ENCODE measurements around the gene RGMB. TPM values are rescaled to one million over a fixed set of nuclear protein-coding genes. Genes with fewer than 3 reads are reported as not detected.

Gene RGMB
- polyA plus RNA-seq, 1 of the 3 experiments (the other 2 are of a cell fraction), result 86.7 TPM

GRCh38 chr5:98779264-98779877 lies 5.9 kb downstream of the RGMB start (continued):
- TF ChIP-seq CHD2 (IDR thresholded peaks at IDR 0.05; ENCODE audit: low read length, partially characterized antibody), result no peak
- TF ChIP-seq FOSL2 (IDR thresholded peaks at IDR 0.05; ENCODE audit: borderline replicate concordance, low read depth), result no peak
- TF ChIP-seq MEF2A (IDR thresholded peaks at IDR 0.05; ENCODE audit: borderline replicate concordance, low read depth), result no peak

- H3K4me3 ChIP-seq (ENCODE audit: low read depth in 2 of 2, low read length in 1 of 2), result no peak overlapping the region
- peaks cover 100% of the 10 kb centered on the region for H4K20me1 ChIP-seq (ENCODE audit: insufficient read depth)
- no peak for DNase-seq
- H3F3A ChIP-seq (replicated peaks; ENCODE audit: insufficient read depth), result peaks cover 20% of the 10 kb centered on the region
- H3K79me2 ChIP-seq (ENCODE audit: insufficient read depth), result peaks cover 100% of the 10 kb centered on the region
- H3K36me3 ChIP-seq (replicated peaks in 1 of 2; ENCODE audit: control insufficient read depth in 1 of 2, insufficient read depth in 2 of 2, low read length in 1 of 2), result peaks cover 55 to 86% of the 10 kb centered on the region in 2 experiments
- no peaks in the 10 kb centered on the region for H3K9me2 ChIP-seq
- no peaks in the 10 kb centered on the region for H3K27me3 ChIP-seq (ENCODE audit: insufficient read depth)
- TF ChIP-seq FOXJ3 (CRISPR knock-in tag; IDR thresholded peaks at IDR 0.05) (no peak), POLR2AphosphoS5 (IDR thresholded peaks at IDR 0.05; ENCODE audit: low read depth, low read length) (0 out of 2 replicates have a peak, but pooled peaks have one; percentile 4)
- peak overlapping the region; percentile 81 for H3K4me2 ChIP-seq
- WGBS (ENCODE audit: low lambda C conversion rate), result 77% methylated on average over 3 of the region's 3 CpGs
- CTCF ChIA-PET, result interaction anchor here (1.1 to 24.4 kb wide), 3 partner anchors 7 to 59 kb away, joined by 3 to 409 read pairs (median 13); partner anchors contain the start of gene RGMB
- H3K9me3 ChIP-seq, result no peaks in the 10 kb centered on the region
- H3K4me1 ChIP-seq (ENCODE audit: control insufficient read depth in 1 of 2, insufficient read depth in 2 of 2, low read depth in 1 of 2, low read length in 1 of 2), result peaks cover 14 to 59% of the 10 kb centered on the region in 2 experiments; a peak in 3 of 4 replicates
- H2AFZ ChIP-seq (ENCODE audit: low read depth), result no peak overlapping the region
- peak overlapping the region in 1 of 2 experiments; percentile 24; a peak in 1 of 4 replicates for H3K27ac ChIP-seq (ENCODE audit: low read depth in 2 of 2, low read length in 1 of 2)
- 0 out of 2 replicates have a peak overlapping the region, but pooled peaks have one; percentile 11 for H3K9ac ChIP-seq
- POLR2A ChIA-PET, result no interaction called here
These were observed 6.9 kb downstream of the RGMB start for GRCh38 chr5:98780390-98780789.

GRCh38 chr5:98781520-98781919 lies 8.1 kb downstream of the RGMB start:
- DNase-seq, result no peak
- Histone ChIP-seq H3K4me1 (ENCODE audit: control insufficient read depth in 1 of 2, insufficient read depth in 2 of 2, low read depth in 1 of 2, low read length in 1 of 2) (peaks cover 18 to 68% of the 10 kb centered on the region in 2 experiments; a peak in 3 of 4 replicates), H3F3A (replicated peaks; ENCODE audit: insufficient read depth) (peaks cover 20% of the 10 kb centered on the region), H3K27ac (ENCODE audit: low read depth in 2 of 2, low read length in 1 of 2) (no peak overlapping the region), H3K27me3 (ENCODE audit: insufficient read depth) (no peaks in the 10 kb centered on the region), H2AFZ (ENCODE audit: low read depth) (no peak overlapping the region), H3K9ac (no peak overlapping the region), H4K20me1 (ENCODE audit: insufficient read depth) (peaks cover 100% of the 10 kb centered on the region), H3K9me3 (no peaks in the 10 kb centered on the region), H3K4me2 (peak overlapping the region; percentile 61), H3K9me2 (no peaks in the 10 kb centered on the region), H3K36me3 (replicated peaks in 1 of 2; ENCODE audit: control insufficient read depth in 1 of 2, insufficient read depth in 2 of 2, low read length in 1 of 2) (peaks cover 56 to 85% of the 10 kb centered on the region in 2 experiments), H3K79me2 (ENCODE audit: insufficient read depth) (peaks cover 100% of the 10 kb centered on the region), H3K4me3 (ENCODE audit: low read depth in 2 of 2, low read length in 1 of 2) (peak overlapping the region in 1 of 2 experiments; percentile 30; a peak in 1 of 4 replicates)
- POLR2A ChIA-PET, result no interaction called here
- CTCF ChIA-PET, result interaction anchor here (1.1 to 24.4 kb wide), 3 partner anchors 8 to 58 kb away, joined by 3 to 409 read pairs (median 13); partner anchors contain the start of gene RGMB
- WGBS (ENCODE audit: low lambda C conversion rate), result 76% methylated on average over 2 of the region's 2 CpGs
- TF ChIP-seq MEF2A (IDR thresholded peaks at IDR 0.05; ENCODE audit: borderline replicate concordance, low read depth), result no peak
- TF ChIP-seq, protein P1, sequence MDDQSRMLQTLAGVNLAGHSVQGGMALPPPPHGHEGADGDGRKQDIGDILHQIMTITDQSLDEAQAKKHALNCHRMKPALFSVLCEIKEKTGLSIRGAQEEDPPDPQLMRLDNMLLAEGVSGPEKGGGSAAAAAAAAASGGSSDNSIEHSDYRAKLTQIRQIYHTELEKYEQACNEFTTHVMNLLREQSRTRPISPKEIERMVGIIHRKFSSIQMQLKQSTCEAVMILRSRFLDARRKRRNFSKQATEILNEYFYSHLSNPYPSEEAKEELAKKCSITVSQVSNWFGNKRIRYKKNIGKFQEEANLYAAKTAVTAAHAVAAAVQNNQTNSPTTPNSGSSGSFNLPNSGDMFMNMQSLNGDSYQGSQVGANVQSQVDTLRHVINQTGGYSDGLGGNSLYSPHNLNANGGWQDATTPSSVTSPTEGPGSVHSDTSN (IDR thresholded peaks at IDR 0.05), result no peak
- TF ChIP-seq RCOR1 (IDR thresholded peaks at IDR 0.05; ENCODE audit: low read length), result no peak
- no peak for TF ChIP-seq SIN3A (IDR thresholded peaks at IDR 0.05; ENCODE audit: borderline replicate concordance, low read depth, low read length)
- no peak for TF ChIP-seq RXRA (IDR thresholded peaks at IDR 0.05; ENCODE audit: borderline replicate concordance, low read depth)
- no peak for TF ChIP-seq MAX (IDR thresholded peaks at IDR 0.05; ENCODE audit: low read depth)
- no peak for TF ChIP-seq ELF1 (IDR thresholded peaks at IDR 0.05)
- no peak for TF ChIP-seq GATA2 (CRISPR knock-in tag; IDR thresholded peaks at IDR 0.05)
- TF ChIP-seq FOXJ3 (CRISPR knock-in tag; IDR thresholded peaks at IDR 0.05), result no peak
- TF ChIP-seq GABPA (IDR thresholded peaks at IDR 0.05; ENCODE audit: low read depth), result no peak
- no peak for TF ChIP-seq SMC3 (IDR thresholded peaks at IDR 0.05; ENCODE audit: low read depth, low read length)
